HG03066 (cell line): ENCODE results near the gene ZNF79.

ENCODE experiments used
- ATAC-seq: cut with Tn5 transposase; IDR thresholded peaks from one replicate; pipeline ENCODE4 v1.9.1; 2021; ENCODE audit warnings: low read depth; ENCODE audit not compliant: unreplicated experiment

Gene ZNF79

DNA sequence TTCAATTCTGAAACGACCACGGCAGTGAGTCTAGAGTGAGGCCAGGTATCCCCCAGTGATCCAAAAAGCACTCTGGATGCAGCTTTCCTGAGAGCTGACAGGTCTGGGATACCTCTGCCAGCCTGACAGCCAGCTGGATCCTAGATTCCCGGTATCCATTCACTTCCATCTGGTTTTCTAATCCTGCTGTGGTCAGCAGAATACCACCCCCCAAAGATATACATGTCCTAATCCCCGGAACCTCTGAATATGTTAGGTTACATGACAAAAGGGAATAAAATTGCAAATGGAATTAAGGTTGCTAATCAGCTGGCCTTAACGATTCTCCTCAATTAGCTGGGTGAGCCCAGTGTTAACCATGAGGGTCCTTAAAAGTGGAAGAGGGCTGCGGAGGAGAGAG, 1.4 kb upstream of the ZNF79 start:
- ATAC-seq, result no peak

DNA sequence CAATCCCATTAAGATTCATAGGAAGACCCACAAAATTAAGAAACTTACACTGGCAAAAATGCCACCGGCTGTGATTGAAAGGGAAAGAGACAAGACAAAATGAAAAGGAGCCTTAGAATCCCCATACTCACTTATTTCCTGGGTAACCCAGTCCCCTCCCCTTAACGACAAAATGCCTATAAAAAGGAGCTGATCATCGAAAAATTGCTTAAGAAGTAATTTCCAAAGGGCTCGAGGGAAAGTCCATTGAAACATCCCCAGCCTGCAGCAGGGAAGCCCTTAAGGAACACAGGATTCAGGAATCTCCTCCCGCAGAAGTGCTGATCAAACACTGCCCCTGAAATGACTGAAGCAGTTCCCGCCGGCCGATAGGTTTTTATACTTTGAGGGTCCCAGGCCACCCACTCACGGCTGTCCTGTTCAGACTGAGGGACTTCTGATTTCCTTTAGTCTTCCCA, 677 bp upstream of the ZNF79 start:
- no peak for ATAC-seq

- ATAC-seq, result peak; percentile 14
Observed at GRCh38 chr9:127424676-127424999, 456 bp downstream of the ZNF79 start.

DNA sequence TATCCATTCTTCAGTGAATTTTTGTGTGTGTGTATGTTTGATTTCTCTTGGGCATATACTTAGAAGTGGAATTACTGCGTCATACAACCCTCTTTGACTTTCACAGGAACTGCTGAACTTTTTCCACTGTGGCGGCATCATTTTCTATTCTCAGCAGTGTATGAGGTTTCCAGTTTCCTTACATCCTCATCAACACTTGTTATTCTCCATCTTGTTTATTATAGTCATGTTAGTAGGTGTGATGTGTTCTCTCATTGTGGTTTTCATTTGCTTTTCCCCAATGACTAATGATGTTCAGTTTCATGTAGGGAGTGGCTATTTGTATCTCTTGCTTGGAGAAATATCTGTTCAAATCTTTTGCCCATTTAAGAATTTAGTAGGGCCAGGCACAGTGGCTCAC, 2.6 kb downstream of the ZNF79 start:
- no peak for ATAC-seq

DNA sequence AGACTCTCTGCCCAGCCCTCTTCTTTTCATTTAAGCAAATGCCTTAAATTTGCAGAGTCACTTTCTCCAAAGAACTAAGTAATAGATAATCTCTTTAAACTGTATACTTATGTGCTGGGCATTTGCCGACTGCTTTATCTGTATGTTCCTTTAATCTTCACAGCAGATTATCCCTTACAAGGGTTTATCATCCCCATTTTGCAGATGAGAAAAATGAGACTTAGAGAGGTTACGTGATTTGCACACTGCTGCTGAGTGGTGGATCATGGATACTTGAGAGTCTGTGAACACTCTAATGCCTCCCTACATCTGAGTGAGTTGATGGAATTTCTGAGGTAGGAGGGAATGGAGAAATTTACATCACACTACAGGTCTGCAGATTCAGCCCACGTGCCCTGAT, 4.2 kb downstream of the ZNF79 start:
- ATAC-seq, result no peak

DNA sequence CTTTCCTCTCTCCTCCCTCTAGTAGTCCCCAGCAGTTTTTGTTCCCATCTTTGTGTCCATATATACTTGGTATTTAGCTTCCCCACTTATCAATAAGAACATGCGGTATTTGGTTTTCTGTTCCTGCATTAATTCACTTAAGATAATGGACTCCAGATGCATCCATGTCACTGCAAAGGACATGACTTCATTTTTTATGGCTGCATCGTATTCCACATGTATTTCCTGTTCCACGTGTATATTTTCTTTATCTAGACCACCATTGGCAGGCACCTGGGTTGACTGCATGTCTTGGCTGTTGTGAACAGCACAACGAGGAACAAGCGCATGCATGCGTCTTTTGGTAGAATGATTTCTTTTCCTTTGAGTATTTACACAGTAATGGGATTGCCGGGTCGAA, 6.2 kb downstream of the ZNF79 start:
- ATAC-seq, result no peak

DNA sequence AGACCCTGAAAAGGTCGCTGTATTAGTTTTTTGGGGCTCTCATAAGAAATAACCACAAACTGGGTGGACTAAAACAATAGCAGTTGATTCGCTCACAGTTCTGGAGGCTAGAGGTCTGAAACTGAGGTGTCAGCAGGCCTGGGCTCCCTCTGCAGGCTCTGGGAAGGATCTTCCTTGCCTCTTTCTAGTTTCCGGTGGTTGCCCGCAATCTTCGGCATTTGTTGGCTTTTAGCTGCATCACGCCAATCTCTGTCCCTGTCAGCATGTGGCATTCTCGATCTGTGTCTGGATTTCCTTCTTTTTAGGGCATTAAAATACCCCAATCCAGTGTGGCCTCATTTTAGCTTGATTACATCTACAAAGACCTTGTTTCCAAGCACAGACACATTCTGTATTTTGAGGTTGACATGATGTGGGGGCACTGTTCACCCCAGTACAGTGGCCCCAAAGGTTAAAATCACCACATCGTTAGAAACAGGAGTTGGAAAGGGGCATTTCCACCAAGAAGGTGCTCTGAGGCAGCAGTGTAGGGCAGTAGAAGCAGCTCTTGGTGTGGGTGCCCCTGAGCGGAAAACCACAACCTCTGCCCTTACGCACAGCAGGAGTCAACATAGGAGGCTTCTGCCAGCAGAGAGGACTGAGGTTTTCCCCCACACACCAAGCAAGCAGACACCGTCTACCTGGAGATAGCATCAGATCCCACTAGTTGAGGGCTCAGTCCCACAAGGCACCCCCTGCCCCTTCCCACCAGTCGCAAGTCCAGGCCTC, 13.5 kb downstream of the ZNF79 start:
- no peak for ATAC-seq

DNA sequence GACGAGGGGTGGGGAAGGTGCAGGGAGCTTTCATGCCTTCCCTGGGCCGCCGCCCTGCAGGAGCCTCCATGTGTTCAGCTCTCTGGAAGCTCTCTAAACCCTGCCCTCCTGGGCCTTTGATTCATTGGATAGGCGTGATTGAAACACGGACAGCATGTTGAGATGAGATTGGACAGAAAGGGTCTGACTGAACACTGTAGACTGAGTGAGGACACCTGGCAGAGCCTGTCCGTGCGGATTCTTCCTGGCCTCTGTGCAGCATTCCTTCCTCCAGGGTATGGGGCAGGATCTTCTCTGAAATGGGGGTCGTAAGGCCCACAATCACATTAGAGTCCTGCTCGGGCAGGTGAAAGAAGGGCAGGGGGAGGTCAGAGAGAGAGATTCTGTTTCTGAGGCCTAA, 14.2 kb downstream of the ZNF79 start:
- ATAC-seq, result no peak

GRCh38 chr9:127444283-127444920, 20.2 kb downstream of the ZNF79 start:
- no peak for ATAC-seq

DNA sequence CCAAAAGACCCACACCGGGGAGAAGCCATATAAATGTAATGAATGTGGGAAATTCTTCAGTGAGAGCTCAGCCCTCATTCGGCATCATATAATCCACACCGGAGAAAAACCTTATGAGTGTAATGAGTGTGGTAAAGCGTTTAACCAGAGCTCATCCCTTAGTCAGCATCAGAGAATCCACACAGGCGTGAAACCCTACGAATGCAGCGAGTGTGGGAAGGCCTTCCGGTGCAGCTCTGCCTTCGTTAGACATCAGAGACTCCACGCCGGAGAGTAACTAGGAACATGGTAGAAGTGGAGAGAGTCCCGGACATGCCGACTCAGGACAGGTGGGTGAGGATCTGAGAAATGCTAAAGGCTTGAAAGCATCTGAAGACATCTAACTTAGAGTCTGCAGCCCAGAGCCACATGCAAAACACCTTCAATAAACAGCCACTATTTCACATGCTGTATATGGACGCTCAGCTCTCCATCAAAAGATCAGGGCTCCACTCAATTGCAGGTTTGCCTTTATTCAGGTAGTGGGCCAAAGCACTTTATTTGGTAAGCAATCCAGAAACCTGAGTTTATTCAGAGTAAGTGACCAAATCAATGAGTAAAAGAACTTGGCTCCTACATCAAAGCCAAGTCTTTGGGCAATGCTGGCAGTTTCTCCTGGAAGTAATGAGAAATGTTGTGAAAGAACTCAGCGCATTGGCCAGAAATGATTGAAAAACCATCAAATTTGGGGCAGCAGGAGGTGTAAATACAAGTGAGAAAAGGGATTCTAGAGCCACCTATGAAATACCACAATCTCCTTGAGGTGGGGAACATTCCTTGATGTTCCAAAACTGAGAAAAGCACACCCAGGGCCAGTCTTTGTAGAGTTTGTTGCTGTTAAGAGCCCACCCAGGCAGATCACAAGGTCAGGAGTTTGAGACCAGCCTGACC, 21.0 kb downstream of the ZNF79 start:
- ATAC-seq, result no peak

DNA sequence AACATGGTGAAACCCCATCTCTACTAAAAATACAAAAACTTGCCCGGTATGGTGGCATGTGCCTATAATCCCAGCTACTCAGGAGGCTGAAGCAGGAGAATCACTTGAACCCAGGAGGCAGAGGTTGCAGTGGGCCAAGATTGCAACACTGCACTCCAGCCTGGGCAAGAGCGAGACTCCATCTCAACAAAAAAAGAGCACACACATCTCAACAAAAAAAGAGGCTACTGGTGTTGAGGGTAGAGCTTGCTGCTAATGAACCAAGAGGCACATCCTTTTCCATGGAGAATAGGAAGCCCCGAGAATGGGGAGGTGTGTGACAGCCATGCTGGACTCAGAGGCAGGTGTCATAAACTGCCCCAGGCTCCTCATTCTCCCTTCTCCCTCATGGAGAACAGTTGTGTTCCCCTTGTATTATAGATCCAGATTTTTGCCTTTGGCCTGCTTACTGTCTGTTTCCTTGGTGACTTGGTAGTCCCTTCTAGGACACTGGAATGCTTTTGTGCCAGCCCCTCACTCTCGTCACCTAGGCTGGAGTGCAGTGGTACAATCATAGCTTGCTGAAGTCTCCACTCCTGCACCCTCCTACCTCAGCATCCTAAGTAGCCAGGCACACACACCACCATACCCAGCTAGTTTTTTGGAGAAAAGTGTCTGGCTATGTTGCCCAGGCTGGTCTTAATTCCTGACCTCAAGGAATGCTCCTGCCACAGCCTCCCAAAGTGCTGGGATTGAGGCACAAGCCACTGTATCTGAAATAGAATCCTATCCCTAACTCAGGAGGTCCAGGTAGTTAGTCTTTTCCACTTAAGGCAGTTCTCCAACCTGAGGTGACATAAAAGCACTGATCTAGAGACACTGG, 21.9 kb downstream of the ZNF79 start:
- ATAC-seq, result no peak

DNA sequence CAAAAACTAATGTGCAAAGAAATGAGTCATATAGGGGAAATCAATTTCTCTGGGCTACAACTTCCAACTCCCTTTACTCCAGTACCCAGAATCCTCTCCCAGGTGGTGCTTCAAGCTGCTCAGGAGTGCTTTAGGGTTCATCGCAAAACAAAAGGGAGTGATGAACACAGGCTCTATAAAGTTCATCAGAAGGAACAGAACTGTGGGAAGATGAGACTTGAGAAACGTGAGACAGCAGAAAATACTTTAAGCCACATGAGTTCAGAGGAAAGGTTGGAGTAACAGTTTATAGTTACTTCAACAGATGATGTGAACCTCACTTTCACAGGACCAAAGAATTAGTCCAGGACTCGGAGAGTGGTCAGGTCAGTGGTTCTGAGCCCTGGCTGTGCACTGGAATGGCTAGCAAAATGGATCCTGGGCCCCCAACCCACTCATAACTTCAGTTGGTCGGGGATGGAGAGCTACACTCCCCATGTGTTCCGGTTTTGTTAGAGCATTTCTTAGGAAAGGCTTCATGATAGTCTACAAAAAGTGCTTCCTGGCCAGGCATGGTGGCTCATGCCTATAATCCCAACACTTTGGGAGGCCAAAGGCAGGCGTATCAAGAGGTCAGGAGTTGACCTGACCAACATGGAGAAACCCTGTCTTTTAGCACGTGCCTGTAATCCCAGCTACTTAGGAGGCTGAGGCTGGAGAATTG, 22.7 kb downstream of the ZNF79 start:
- no peak for ATAC-seq

GRCh38 chr9:127447416-127448111, 23.4 kb downstream of the ZNF79 start:
- no peak for ATAC-seq

DNA sequence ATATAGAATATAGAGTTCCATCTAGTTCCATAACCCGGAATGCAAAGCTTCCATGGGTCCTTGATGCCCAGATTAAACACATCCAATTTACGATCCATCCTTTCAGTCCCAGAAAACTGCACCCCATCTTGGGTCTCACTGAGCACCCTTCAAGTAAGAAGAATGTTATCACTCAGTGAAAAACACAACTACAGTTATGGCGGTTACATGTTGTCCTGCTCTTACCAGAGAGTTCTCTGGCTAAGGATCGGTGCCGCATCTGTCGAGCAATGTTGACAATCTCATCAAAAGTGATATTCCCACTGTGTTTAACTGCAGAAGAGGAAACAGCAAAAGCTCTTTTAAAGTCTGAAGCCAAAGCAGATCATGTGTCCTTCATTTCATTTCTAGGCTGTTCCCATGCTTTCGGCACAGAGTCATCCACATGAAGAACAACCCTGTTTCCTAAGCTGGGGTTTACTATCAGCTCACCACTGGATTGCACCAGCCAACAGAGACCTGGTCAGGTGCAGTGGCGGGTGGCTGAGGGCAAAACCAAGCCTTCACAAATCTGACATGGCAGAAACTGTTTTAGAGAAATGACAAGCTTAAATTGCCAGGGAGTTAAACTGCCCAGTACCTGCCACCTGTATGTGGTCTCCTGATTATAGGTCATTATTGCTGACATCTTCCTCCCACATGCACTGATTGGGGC, 24.1 kb downstream of the ZNF79 start:
- no peak for ATAC-seq

DNA sequence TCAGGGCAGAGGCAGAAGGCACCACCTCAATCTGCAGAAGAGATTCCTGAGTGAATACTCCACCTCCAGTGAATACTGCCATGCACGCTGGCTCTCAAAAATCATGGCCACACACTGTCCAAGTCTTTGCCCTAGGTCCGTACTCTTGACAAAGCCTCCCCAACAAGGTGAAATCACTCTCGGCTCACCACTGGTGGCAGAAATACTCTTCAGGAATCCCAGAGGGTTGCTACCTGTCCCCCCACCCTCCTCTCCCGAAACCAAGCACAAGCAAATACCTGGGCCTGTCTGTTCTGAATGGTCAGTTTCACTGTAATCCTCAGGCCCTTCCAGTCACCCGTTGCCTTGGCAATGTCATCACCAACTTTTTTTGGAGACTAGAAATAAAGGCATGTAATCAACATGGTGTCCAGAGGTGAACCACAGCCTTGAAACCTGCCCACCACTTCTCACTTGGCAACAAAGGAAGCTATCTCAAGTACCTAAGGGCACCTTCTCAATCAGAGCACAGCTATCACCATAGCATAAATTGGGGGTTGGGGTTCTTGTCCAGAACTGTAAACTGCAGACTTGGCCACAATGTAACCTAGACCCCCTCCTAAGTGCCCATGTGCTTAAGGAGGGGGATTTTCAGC, 25.3 kb downstream of the ZNF79 start:
- no peak for ATAC-seq

DNA sequence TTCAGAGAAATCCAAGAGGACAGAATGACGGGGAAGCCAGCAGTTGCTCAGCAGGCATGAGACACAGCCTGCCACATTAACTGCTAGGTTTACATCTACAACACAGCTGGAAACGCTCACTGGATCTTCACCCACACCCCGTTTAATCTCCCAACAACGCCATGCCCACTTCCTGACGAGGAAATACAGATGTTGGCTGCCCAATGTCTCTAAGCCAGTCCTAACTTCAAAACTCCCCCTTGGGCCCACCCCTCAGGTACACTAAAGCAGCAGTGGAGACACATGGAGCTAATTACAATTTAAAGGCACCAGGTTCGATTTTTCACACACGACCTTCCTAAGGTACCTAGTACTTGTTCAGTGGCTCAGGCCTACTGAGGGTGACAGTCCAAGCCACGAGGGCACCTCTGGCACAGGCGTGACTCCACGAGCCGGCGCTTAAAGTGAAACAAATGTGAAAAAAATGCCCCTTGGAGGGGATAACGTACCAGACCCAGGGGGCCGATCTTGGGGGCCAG, 26.1 kb downstream of the ZNF79 start:
- no peak for ATAC-seq

DNA sequence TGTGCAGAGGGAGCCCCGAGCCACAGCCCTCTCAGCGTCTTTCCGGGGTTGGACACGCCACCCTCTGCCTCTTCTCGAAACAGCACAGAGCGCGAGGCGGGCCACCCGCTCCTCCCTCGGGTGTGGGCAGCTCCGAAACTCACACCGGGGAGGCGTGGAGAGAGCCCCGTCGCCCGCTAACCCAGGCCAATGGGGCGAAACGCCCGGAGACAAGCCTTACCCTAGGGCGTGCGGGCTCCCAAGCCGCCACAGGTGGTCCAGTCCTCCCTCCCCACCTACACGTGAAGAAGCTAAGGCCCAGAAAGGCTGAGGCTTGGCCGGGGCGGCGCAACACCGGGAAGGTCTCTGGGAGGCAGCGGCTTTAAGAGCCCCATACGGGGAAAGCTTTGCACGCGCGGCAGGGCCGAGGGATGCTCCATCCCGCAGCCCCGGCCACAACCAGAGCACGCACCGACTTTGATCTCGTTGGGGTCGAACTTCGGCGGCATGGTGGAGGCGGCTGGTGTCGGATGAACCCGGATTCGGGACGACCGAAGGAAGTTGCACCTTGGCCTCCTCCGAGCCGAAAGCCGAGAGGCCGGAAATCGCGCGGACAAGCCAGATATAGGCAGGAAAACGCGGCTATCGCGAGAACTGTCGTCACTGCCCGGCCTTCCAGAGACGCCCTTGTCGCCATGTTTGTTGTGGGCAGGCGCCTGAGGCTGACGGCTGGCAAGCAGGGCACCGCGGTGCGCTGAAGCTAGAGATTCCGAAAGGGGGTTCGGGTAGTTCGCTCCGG, 26.8 kb downstream of the ZNF79 start, which contains the start of the genes LRSAM1 and RPL12:
TSS of gene LRSAM1 (plus strand) at position 681 of the 778 bp plus-strand sequence. CDS start 3,018 bp downstream, outside the sequence.
TSS of gene RPL12 (minus strand) at position 577 of the 778 bp plus-strand sequence. CDS start at position 488, 89 bp downstream.
- peak; percentile 71 for ATAC-seq
